ENCODE results near the gene LILRA2. TPM values are rescaled to one million over a fixed set of nuclear protein-coding genes. Genes with fewer than 3 reads are reported as not detected.

LILRA2 gene
- total RNA-seq, 3 donors from 2014 or later, result 0.66 to 6.9 (median 4.2) TPM

DNA sequence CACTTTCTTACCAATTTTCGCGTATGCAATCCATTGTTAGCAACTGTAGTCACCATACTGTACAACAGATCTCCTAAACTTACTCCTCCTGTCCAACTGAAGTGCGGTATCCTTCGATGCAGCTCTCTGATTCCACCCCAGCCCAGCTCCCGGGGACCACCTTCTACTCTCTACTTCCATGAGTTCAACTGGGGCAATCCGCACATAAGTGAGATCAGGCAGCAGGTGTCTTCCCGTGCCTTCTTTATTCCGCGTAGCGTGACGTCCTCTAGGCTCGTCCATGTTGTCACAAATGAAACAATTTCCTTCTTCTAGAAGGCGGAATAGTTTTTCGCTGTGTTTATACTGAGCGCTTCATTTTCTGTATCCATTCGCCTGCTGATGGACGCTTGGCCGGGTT lies 65.1 kb downstream of the LILRA2 start:
- DNase-seq (ENCODE audit: low spot score in 2 of 2), result no peak
- Histone ChIP-seq H3K4me1 (no peaks in the 10 kb centered on the region), H3K4me3 (no peak overlapping the region), H3K27me3 (peaks cover 0 to 8% of the 10 kb centered on the region in 2 donors), H3K27ac (no peak overlapping the region), H3K9me3 (no peaks in the 10 kb centered on the region), H3K36me3 (no peaks in the 10 kb centered on the region)
- no peak for TF ChIP-seq POLR2AphosphoS5 (IDR thresholded peaks at IDR 0.05)
- no peak for TF ChIP-seq POLR2A (IDR thresholded peaks at IDR 0.05)
- TF ChIP-seq CTCF (IDR thresholded peaks at IDR 0.05), result no peak
- intact Hi-C loops (cut with DNase I; ENCODE audit: low total_unique reads), result no loop called here

Other genes with a start within 250 kb of the LILRA2 start
- gene LILRA4, start 234.6 kb upstream of the LILRA2 start, total RNA-seq, result 1 to 10 TPM in 1 of 3 donors, not detected in 2; 4.5 TPM
- gene LAIR1, start 208.9 kb upstream of the LILRA2 start, total RNA-seq, result 10 to 100 TPM; 11.8 to 44.5 (median 23.1) TPM
- 1 to 10 TPM in 2 of 3 donors, under 1 TPM in 1; 0.48 to 4.6 (median 4.0) TPM for gene TTYH1, start 158.3 kb upstream of the LILRA2 start, total RNA-seq
- gene LENG8, start 124.6 kb upstream of the LILRA2 start, total RNA-seq, result 100 to 1,000 TPM in 2 of 3 donors, 10 to 100 TPM in 1; 82.9 to 204 (median 148) TPM
- gene LENG9, start 110.0 kb upstream of the LILRA2 start, total RNA-seq, result 1 to 10 TPM; 4.5 to 8.2 (median 4.8) TPM
- gene CDC42EP5, start 100.5 kb upstream of the LILRA2 start, total RNA-seq, result 10 to 100 TPM in 2 of 3 donors, 1 to 10 TPM in 1; 8.8 to 40.6 (median 17.4) TPM
- gene LAIR2, start 71.0 kb upstream of the LILRA2 start, total RNA-seq, result not detected
- 1 to 10 TPM in 1 of 3 donors, under 1 TPM in 2; 0.44 to 1.8 (median 0.66) TPM for gene LILRA1, start 19.8 kb downstream of the LILRA2 start, total RNA-seq
- 1 to 10 TPM; 1.6 to 2.6 (median 2.3) TPM for gene LILRB1, start 56.7 kb downstream of the LILRA2 start, total RNA-seq
- 10 to 100 TPM in 2 of 3 donors, 1 to 10 TPM in 1; 1.3 to 17.6 (median 10.1) TPM for gene LILRB4, start 89.2 kb downstream of the LILRA2 start, total RNA-seq
- gene KIR3DL3, start 150.7 kb downstream of the LILRA2 start, total RNA-seq, result not detected
- not detected for gene KIR2DL3, start 164.7 kb downstream of the LILRA2 start, total RNA-seq
- gene KIR2DL1, start 196.0 kb downstream of the LILRA2 start, total RNA-seq, result not detected
- under 1 TPM in 1 of 3 donors, not detected in 2; 0.32 TPM for gene KIR2DL4, start 229.8 kb downstream of the LILRA2 start, total RNA-seq
- under 1 TPM in 1 of 3 donors, not detected in 2; 0.59 TPM for gene KIR3DL1, start 242.7 kb downstream of the LILRA2 start, total RNA-seq

All from breast epithelium (tissue), 4 donors.